T-cell (primary cell): Measurements from ENCODE around the gene TNFSF18. TPM values are rescaled to one million over a fixed set of nuclear protein-coding genes. Genes with fewer than 3 reads are reported as not detected.

Experiments used
- ATAC-seq, 4 experiments: fragments of 200-7000 bp in 3 of 4; fragments of 150-1000 bp in 1 of 4; cut with Tn5 transposase; replicated peaks in 1 of 4; 1 replicate in 3 of 4; 2 replicates in 1 of 4; pipeline ENCODE4 v1.10.0; 2021; ENCODE audit warnings: moderate library complexity in 3 of 4, mild to moderate bottlenecking in 2 of 4, moderate number of reproducible peaks in 1 of 4
- CTCF ChIA-PET, 2 donors: fragments of 300-600 bp; sonication (Branson Sonifier 250); formaldehyde crosslinking; loops; one replicate each; lab custom pipeline; 2022; ENCODE audit warnings: antibody characterized with exemption in 2 of 2; lab: Charles Lee
- POLR2A ChIA-PET, 2 donors: fragments of 300-600 bp; sonication (Branson Sonifier 250); formaldehyde crosslinking; loops; one replicate each; lab custom pipeline; 2022; ENCODE audit warnings: antibody characterized with exemption in 2 of 2; lab: Charles Lee
- DNase-seq, 35 experiments: peaks; one replicate each; pipeline versions ENCODE4 v3.0.0 to v3.0.0-alpha.2; 2013 to 2023
- H3K27ac ChIP-seq: one replicate; pipeline ENCODE4 v1.5.1; 2013; ENCODE audit warnings: low read length
- H3K27me3 ChIP-seq, 2 experiments: replicated peaks in 1 of 2; 1 replicate in 1 of 2; 2 replicates in 1 of 2; pipeline versions ENCODE4 v1.6.1 to v1.7.0; 2013; ENCODE audit warnings: low read length in 1 of 2, mixed read lengths in 1 of 2; ENCODE audit not compliant: control insufficient read depth in 2 of 2, insufficient read depth in 2 of 2; ENCODE audit errors: extremely low read depth in 1 of 2
- H3K36me3 ChIP-seq, 2 donors: 1 replicate in 1 of 2; 2 replicates in 1 of 2; pipeline versions ENCODE4 v1.6.1 to v1.7.0; 2013; ENCODE audit warnings: low read length in 1 of 2; ENCODE audit not compliant: control insufficient read depth in 2 of 2, insufficient read depth in 1 of 2; ENCODE audit errors: extremely low read depth in 1 of 2
- H3K4me1 ChIP-seq, 2 experiments: 1 replicate in 1 of 2; 2 replicates in 1 of 2; pipeline versions ENCODE4 v1.6.1 to v1.7.0; 2013; ENCODE audit warnings: low read length in 2 of 2, mixed read lengths in 1 of 2; ENCODE audit not compliant: insufficient read depth in 2 of 2, control insufficient read depth in 1 of 2; ENCODE audit errors: extremely low read depth in 1 of 2
- H3K4me3 ChIP-seq, 2 donors: 1 replicate in 1 of 2; 2 replicates in 1 of 2; pipeline versions ENCODE4 v1.5.1 to v1.7.0; 2013; ENCODE audit warnings: mild to moderate bottlenecking in 2 of 2, low read length in 1 of 2, moderate library complexity in 1 of 2; ENCODE audit not compliant: control insufficient read depth in 1 of 2; ENCODE audit errors: extremely low read depth in 1 of 2
- H3K9me3 ChIP-seq: 2 replicates; pipeline ENCODE4 v1.7.0; 2013
- H3K27ac Mint-ChIP-seq, 2 donors: one replicate each; pipeline ENCODE4 v1.8.0; 2020 to 2021; ENCODE audit warnings: mild to moderate bottlenecking in 2 of 2, mixed read lengths in 2 of 2
- H3K27me3 Mint-ChIP-seq, 2 donors: one replicate each; pipeline ENCODE4 v1.8.0; 2021 to 2022; ENCODE audit warnings: mixed read lengths in 2 of 2
- H3K36me3 Mint-ChIP-seq: one replicate; pipeline ENCODE4 v1.8.0; 2021; ENCODE audit warnings: mixed read lengths
- H3K4me1 Mint-ChIP-seq, 3 donors: one replicate each; pipeline ENCODE4 v1.8.0; 2020 to 2022; ENCODE audit warnings: mixed read lengths in 3 of 3, mild to moderate bottlenecking in 1 of 3
- H3K4me3 Mint-ChIP-seq, 3 donors: one replicate each; pipeline ENCODE4 v1.8.0; 2020 to 2022; ENCODE audit warnings: mild to moderate bottlenecking in 3 of 3, mixed read lengths in 3 of 3, moderate library complexity in 3 of 3
- H3K9me3 Mint-ChIP-seq, 3 donors: one replicate each; pipeline ENCODE4 v1.8.0; 2020 to 2022; ENCODE audit warnings: mixed read lengths in 3 of 3
- WGBS: methylation state at CpG from one replicate; pipeline ENCODE4 v1.1.5; 2013; ENCODE audit warnings: missing lambda C conversion rate; ENCODE audit not compliant: insufficient coverage; 5-methylcytosine and 5-hydroxymethylcytosine counted together
- total RNA-seq, 35 experiments: library from RNA in 6 of 35; stranded (reverse) in 6 of 35; fragments of 120-200 nt in 1 of 35; gene quantifications; one replicate each; pipeline versions ENCODE4 v1.2.1 to v1.2.4 and lab custom pipeline; 2013 to 2026

Gene TNFSF18
- total RNA-seq, 5 donors from 2014 or later (not counting 1 experiment from before 2014, with no cell fraction given), result not detected

DNA sequence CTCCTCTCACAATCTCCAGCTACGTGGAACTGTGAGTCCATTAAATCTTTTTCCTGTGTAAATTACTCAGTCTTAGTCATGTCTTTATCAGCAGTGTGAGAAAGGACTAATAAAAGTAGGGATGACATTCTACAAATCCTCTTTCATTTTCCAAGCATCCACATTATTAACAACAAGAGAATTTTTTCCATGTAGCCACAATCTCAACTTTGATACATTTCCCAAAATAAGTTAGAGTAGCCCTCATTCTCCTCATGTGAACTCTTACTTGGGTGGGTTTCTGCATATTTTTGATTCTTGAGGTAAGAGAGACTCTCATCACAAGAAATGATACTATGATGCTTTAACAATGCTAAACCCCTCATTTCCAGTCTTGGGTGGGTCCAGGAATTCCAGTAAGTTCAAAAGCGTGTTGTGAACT lies 52.8 kb downstream of the TNFSF18 start:
- CTCF ChIA-PET, result no interaction called here
- ATAC-seq, result no peak
- no peaks in the 10 kb centered on the region for H3K4me1 ChIP-seq

DNA sequence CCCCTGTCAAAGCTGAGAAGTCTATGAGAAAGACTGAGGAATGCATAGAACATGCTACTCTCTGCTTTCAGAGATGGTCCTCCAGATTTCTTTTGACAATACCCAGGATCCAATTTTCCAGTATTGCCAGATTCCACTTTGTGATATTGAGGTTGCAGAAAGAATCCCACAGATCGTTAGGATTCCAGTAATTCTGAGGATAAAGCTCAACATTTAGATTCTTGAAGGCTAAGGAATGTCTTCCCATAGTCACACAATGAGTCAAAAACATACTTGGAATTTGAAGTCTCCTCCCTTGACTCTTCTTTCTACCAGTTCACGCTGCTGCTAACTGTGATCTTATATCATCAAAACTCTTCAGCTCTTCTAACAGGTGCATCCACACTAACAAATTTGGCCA lies 57.1 kb downstream of the TNFSF18 start:
- POLR2A ChIA-PET, result no interaction called here
- H3K4me3 Mint-ChIP-seq, result no peak overlapping the region
- peaks cover 0 to 9% (median 0%) of the 10 kb centered on the region in 3 donors for H3K9me3 Mint-ChIP-seq
- H3K27me3 ChIP-seq, result no peaks in the 10 kb centered on the region
- H3K4me1 ChIP-seq, result no peaks in the 10 kb centered on the region
- DNase-seq (no peak), ATAC-seq (no peak)
- CTCF ChIA-PET, result interaction anchor here in 1 of 2 donors (0.5 kb wide), 1 partner anchor 9 kb away, joined by 5 read pairs; no protein-coding TSS in a partner anchor
- 100% methylated on average over 1 of the region's 2 CpGs for WGBS
- no peaks in the 10 kb centered on the region for H3K36me3 ChIP-seq
- no peak overlapping the region for H3K27ac Mint-ChIP-seq
- no peaks in the 10 kb centered on the region for H3K27me3 Mint-ChIP-seq
- no peaks in the 10 kb centered on the region for H3K9me3 ChIP-seq
- no peaks in the 10 kb centered on the region for H3K36me3 Mint-ChIP-seq
- H3K27ac ChIP-seq, result no peak overlapping the region
- no peaks in the 10 kb centered on the region for H3K4me1 Mint-ChIP-seq
- no peak overlapping the region for H3K4me3 ChIP-seq

More for the DNA sequence above, 52.8 kb downstream of the TNFSF18 start:
- Histone ChIP-seq H3K36me3 (no peaks in the 10 kb centered on the region), H3K27me3 (no peaks in the 10 kb centered on the region), H3K9me3 (no peaks in the 10 kb centered on the region), H3K4me3 (no peak overlapping the region), H3K27ac (no peak overlapping the region)
- H3K9me3 Mint-ChIP-seq, result peaks cover 5 to 28% (median 13%) of the 10 kb centered on the region in 3 donors
- no peak overlapping the region for H3K27ac Mint-ChIP-seq
- DNase-seq, result no peak
- H3K36me3 Mint-ChIP-seq, result peaks cover 7% of the 10 kb centered on the region
- no peak overlapping the region for H3K4me3 Mint-ChIP-seq
- POLR2A ChIA-PET, result no interaction called here
- no CpG with 5 or more reads among the region's 2 CpGs for WGBS
- H3K4me1 Mint-ChIP-seq, result no peaks in the 10 kb centered on the region
- H3K27me3 Mint-ChIP-seq, result no peaks in the 10 kb centered on the region

DNA sequence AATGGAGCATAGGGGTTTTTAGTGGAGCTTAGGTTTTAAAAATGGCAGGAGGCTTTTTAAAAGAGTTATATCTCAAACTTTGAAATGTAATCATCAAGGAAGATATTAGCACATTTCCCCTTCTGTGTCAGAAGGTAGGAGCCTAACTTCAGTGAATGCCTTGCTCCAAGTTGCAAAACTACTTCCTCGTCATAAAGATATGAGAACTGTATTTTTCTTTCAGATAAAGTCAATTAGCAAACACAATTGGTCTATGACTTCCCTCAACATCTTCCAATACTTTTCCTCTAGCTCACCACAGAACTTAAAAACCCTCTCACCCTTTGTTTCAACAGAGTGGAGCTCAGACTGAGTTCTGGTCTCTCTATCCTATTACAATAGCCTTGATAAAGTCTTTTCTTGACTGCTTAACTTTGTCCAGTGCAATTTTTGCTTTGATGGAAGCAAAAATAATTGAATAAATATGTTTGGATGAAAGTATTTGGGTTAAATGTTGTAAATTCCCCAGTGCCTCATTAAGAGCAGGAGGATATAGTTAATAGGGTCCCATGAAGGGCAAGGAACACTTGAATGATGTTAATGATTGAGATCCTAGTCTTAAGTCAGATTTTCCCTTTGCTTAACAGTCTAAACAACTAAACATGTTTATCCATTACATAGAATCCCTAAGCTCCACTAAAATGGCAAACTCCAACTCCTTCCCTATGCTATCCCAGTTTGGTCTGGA lies 58.9 kb downstream of the TNFSF18 start:
- no peaks in the 10 kb centered on the region for H3K4me1 Mint-ChIP-seq
- H3K9me3 Mint-ChIP-seq, result peaks cover 0 to 3% (median 0%) of the 10 kb centered on the region in 3 donors
- H3K9me3 ChIP-seq, result no peaks in the 10 kb centered on the region
- ChIA-PET CTCF (interaction anchor here in 1 of 2 donors (0.6 to 0.7 kb wide), 2 partner anchors 22 to 37 kb away, joined by 3 read pairs; no protein-coding TSS in a partner anchor), POLR2A (no interaction called here)
- no peak overlapping the region for H3K4me3 Mint-ChIP-seq
- ATAC-seq, result no peak
- H3K4me3 ChIP-seq, result no peak overlapping the region
- no peak for DNase-seq
- H3K4me1 ChIP-seq, result no peaks in the 10 kb centered on the region
- 100% methylated on average over 1 of the region's 1 CpG for WGBS
- no peaks in the 10 kb centered on the region for H3K36me3 Mint-ChIP-seq
- no peaks in the 10 kb centered on the region for H3K27me3 Mint-ChIP-seq
- no peak overlapping the region for H3K27ac Mint-ChIP-seq
- no peaks in the 10 kb centered on the region for H3K27me3 ChIP-seq
- no peaks in the 10 kb centered on the region for H3K36me3 ChIP-seq
- H3K27ac ChIP-seq, result no peak overlapping the region

DNA sequence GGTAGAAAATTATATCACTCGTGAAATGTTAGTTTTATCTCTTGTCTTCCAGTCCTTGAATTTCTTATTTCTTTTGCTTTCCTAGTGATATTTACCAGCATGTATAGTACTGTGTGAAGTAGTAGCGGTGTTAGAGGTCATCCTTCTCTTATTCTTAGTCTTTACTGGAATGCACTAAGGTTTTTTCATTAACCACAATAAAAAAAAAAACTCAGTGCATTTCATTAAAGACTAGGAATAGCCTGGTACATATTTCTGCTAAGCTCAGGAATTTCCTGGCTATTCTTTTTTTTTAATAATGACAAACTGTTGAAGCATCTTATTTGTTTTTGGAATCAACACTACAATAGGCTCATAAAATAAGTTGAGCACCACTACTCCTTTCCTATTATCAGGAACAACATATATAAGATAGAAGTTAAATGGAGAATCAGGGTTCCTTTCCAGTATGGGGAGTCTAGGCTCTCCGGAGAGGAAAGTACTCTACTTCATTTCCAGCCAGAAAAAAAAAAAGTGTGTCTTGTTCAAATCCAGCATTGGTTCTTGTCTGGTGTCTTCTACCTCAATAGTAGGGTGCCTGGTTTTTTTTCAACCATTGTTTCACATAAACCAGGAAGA lies 60.0 kb downstream of the TNFSF18 start:
- no peaks in the 10 kb centered on the region for H3K27me3 ChIP-seq
- POLR2A ChIA-PET, result no interaction called here
- Mint-ChIP-seq H3K4me1 (no peaks in the 10 kb centered on the region), H3K9me3 (no peaks in the 10 kb centered on the region), H3K4me3 (no peak overlapping the region), H3K27ac (no peak overlapping the region), H3K27me3 (no peaks in the 10 kb centered on the region), H3K36me3 (no peaks in the 10 kb centered on the region)
- no peaks in the 10 kb centered on the region for H3K36me3 ChIP-seq
- ATAC-seq (no peak), DNase-seq (no peak)
- H3K9me3 ChIP-seq, result no peaks in the 10 kb centered on the region
- no CpG with 5 or more reads among the region's 3 CpGs for WGBS
- H3K27ac ChIP-seq, result no peak overlapping the region
- CTCF ChIA-PET, result interaction anchor here in 1 of 2 donors (0.7 kb wide), 1 partner anchor 23 kb away, joined by 3 read pairs; no protein-coding TSS in a partner anchor
- no peaks in the 10 kb centered on the region for H3K4me1 ChIP-seq
- no peak overlapping the region for H3K4me3 ChIP-seq

Other genes starting within 250 kb of the TNFSF18 start
- 1 to 10 TPM; 1.2 to 3.8 (median 2.5) TPM for gene TNFSF4, start 156.4 kb upstream of the TNFSF18 start, total RNA-seq